ENCODE results near the gene SLC17A7.
"Not testable (repeated sequence)": the region's sequence is repeated elsewhere in the genome, so short reads cannot be mapped to it uniquely, and the experiment has no call there.

The SLC17A7 gene

DNA sequence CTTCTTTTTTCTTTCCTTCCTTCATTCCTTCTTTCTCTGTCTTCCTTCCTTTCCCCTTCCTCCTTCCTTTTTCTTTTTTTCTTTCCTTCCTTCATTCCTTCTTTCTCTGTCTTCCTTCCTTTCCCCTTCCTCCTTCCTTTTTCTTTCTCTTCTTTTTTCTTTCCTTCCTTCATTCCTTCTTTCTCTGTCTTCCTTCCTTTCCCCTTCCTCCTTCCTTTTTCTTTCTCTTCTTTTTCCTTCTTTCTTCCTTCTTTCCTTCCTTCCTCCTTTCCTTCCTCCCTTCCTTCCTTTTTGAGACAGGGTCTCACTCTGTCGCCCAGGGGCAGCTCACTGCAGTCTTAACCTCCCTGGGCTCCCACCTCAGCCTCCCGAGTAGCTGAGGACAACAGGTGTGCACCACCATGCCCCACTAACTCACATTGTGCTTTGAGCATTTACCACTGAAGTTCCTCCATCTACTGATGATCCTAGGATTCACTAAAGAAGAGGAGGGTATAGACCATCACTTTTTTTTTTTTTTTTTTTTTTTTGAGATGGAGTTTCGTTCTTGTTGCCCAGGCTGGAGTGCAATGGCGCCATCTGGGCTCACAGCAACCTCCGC is 2.9 kb upstream of the SLC17A7 start:
- DNase-seq (ENCODE audit: low read depth) = not testable (repeated sequence)

DNA sequence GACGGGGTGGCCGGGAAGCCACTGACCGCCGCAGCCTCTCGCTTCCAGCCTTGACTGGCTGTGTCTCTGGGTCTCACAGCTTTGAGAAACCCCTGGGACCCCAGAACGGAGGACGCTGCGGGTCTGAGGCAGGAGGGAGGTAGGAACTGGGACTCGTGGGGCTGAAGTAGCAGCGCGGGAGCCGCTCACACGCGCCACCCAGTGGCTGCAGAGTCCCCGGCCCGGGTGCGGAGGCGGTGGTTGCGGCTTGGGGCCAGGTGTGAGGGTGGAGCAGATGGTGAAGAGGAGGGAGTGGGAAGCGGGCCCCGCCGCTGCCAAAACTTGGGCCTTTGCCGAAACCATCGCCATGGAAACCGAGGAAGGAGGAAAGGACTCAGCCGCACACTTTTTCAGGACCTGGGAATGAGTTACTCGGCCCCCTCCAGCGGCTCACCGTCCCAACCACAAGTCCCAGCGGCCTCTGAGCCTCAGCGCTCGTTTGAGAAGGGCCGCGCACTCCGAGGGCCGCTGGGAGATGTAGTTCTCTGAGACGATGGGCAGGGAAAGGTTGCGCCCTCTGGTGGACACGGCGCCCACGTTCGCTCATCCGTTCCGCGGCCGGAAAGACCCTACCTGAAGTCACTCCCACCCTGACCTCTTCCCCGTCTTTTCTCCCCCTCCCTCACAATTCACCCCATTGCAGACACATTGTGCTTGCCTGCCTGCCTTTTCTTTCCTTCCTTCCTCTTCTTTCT is 2.2 kb upstream of the SLC17A7 start:
- peak; percentile 92 for DNase-seq (ENCODE audit: low read depth)

DNA sequence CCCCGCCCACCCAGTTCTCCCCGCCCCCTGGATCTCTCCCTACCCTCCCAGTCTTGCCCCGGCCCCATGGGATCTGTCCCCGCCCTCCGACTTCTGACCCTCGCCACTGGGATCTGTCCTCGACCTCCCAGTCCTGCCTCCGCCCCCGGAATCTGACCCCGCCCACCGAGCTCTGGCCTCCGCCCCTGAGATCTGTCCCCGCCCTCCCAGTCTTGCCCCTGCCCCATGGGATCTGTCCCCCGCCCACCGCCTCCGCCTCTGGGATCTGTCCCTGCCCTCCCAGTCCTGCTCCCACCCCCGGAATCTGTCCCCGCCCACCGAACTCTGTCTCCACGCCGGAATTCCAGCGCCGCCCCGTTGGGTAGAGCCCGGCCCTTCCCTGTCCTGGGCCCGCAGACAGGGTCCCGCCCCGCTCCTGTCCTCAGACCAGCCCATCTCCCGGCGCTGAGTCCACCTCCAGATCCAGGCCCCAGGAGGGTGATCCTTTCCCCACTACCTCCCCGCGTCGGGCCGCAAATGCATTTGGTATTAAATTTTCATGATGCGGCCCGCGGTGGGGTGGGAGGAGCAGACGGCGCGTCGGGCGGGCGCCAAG is 1.5 kb upstream of the SLC17A7 start:
- peak; percentile 88 for DNase-seq (ENCODE audit: low read depth)

DNA sequence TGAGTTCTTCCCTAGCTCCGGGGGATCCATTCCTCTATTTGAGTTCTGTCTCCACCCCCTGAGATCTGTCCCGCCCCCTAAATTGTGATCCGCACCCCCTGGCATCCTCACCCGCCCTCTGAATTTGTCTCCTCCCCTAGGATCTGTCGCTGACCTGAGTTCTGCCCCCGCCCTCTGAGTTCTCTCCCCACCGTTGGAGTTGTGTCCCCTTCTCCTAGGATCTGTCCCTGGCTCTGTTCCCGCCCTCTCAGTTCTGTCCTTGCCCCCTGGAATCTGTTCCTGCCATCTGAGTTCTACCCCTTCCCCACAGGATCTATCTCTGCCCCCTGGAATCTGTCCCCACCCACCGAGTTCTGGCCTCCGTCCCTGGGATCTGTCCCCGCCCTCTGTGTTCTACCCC is 1.0 kb upstream of the SLC17A7 start:
- no peak for DNase-seq (ENCODE audit: low read depth)

DNA sequence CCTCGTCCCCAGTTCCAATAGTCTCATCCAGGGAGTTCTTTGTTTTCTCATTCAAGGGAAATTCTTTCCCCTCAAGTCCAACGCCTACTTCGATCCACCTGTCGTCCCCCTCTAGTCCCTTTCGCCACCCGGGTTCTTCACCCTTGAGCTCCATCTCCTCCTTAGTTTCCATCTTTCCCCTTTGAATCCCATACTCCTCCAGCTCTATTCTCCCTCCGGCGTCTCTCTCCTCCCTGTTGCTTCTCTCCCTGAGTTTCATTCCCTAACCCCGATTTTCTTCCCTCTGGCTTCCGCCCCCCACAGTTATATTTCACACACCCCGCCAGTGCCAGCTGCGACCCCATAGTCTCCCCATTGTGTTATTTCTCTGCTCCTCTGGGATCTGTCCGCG is 628 bp upstream of the SLC17A7 start:
- no peak for DNase-seq (ENCODE audit: low read depth)

DNA sequence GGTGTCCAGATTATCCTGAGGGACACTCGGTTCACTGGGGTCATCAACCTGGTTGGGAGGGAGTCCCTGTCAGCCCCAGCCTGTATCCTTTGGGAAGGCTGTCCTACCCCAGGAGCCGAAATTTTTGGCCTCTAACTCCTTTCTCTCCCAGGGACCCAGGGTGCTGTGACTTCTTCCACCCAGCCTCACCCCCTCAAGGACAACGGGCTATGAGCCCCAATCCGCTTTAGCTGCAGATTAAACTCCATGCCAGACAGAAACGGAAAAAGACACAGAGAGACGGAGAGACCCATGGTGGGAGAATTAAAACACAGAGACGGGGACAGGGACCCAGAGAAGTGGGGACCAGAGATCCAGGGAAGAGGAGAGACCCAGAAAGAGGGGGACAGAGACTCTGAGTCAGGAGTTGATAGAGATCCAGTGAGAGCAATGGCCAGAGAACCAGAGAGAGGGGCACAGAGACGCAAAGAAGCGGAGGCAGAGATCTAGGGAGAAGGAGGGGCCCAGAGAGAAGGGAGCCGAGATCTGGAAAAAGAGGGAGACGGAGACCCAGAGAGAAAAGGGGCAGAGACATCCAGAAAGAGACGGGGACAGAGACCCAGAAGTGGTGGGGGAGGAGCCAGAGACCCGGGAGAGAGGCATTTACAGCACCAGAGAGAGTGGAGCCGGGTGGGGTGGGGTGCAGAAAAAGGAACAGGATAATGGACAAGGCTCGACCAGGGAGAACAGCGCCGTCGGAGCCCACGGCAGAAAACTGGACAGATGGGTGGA is 703 bp downstream of the SLC17A7 start:
- no peak for DNase-seq (ENCODE audit: low read depth)

DNA sequence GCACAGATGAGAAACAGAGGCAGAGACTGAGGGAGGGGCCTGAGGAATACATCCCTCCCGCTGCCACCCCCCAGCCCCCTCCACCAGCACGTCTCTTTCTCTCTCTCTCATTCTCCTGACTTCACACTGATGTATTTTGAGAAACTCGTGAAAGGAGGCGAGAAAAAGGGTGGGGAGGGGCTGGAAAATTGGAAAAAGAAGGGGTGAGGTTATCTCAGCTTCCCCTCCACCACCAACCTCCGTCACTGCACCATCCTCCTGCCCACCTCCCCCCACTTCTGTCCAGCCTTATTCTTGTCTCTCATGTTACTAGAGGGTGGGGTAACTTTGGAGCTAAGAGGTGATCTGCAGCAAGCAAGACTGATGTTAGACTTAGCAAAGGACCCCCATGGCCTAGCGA is 1.5 kb downstream of the SLC17A7 start:
- no peak for DNase-seq (ENCODE audit: low read depth)

DNA sequence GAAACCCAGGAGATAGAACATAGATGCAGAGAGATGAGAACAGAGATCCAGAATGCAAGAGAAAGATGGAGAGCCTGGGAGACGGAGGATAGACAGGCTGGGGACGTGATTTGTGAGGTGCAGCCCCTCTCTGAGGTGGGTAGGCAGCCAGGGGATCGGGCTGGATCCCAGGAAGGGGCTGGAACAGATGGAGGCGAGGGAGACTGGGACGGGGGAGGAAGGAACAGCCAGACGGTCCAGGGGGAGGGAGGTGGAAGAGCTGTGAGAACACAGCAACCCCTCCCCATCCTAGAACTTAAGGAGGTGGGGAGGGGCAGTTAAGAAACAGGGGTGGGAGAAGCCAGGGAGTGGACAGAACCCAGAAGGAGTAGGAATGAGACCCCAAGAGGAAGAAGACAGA is 3.1 kb downstream of the SLC17A7 start:
- DNase-seq (ENCODE audit: low read depth) = no peak

DNA sequence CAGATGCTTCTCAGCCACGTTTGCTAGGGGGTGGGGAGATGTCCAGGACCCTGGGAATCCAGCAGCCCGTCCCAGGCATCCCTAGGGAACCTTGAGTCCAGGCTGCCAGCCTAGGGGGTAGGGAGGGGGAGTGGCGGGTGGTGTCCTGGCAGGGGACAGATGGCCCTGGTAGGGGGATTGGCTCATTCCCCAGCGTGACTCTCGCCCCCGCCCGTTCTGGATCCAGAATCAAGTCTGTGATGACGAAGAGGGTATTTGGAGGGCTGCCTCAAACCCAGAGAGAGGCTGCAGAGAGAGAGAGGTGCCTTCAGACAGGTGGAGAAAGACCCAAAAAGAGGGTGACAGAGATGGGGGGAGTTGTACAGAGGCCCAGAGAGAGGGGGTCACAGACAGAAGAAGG is 4.1 kb downstream of the SLC17A7 start:
- no peak for DNase-seq (ENCODE audit: low read depth)

DNA sequence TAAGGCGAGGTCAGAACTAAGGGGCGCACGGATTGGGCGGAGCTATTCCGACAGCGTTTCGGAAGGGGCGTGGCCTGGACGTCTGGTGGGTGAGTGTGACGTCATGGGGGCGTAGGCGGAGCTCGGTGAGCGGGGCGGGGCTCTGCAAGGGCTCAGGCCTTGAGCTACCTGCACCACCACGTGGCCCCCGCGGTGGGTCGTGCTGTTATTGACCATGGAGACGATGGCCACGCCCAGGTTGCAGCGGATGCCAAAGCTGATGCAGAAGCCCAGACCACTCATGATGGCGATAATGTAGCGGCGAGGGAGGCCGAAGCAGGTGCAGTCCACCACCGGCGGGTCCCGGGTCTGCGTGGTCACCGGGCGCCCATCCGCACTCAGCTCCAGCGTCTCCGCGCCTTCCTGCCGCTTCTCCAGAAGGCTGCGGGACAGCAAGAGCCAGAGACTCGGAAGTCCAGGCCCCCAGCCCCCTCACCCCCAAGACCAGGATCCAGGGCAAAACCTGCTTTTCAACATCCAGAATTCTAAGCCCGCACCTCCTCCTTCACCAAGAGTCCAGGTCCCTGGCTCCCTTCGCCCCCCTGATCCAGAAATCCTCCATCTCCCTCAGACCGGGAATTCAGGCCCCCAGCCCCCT is 4.8 kb downstream of the SLC17A7 start:
- DNase-seq (ENCODE audit: low read depth) = no peak

DNA sequence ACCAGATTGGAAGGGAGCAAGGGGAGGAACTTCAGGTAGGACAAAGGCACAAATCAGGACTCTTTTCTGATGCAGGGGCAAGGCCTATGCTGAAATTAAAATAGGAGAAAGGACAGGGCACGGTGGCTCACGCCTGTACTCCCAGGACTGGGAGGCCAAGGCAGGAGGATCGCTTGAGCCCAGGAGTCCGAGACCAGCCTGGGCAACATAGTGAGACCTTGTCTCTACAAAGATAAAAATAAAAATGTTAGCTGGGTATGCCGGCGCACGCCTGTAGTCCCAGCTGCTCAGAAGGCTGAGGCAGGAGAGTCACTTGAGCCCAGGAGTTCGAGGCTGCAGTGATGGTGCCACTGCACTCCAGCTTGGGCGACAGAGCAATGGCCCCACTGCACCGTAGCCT is 5.7 kb downstream of the SLC17A7 start:
- DNase-seq (ENCODE audit: low read depth) = no peak

DNA sequence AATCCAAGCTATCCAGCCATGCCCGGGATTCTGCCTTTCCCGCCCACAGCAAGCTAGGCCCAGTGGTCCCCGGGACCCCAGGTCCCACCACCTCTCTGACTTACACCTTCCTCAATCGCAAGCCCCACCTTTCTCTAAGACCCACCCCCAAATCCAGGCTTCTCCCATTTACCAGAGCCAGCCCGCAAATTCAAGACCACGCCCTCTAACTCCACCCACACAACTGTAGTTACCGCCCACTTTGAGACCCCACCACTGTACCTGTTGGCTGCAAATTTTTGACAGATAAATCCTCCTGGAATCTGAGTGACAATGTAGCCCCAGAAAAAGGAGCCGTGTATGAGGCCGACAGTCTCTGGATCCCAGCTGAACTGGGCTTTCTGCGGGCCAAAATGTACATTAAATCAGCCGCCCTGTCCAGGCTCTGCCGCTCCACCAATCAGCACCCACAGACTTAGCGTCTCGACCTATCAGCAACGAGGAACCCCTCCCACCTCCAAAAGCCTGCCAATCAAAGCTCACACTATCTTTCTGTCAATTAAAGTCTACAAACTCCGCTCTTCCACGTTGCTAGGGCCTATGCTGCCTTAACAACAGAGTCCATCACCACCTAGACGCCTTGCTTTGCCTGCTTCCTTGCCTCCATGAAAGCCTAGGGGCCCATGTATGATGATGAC is 6.3 kb downstream of the SLC17A7 start:
- no peak for DNase-seq (ENCODE audit: low read depth)

DNA sequence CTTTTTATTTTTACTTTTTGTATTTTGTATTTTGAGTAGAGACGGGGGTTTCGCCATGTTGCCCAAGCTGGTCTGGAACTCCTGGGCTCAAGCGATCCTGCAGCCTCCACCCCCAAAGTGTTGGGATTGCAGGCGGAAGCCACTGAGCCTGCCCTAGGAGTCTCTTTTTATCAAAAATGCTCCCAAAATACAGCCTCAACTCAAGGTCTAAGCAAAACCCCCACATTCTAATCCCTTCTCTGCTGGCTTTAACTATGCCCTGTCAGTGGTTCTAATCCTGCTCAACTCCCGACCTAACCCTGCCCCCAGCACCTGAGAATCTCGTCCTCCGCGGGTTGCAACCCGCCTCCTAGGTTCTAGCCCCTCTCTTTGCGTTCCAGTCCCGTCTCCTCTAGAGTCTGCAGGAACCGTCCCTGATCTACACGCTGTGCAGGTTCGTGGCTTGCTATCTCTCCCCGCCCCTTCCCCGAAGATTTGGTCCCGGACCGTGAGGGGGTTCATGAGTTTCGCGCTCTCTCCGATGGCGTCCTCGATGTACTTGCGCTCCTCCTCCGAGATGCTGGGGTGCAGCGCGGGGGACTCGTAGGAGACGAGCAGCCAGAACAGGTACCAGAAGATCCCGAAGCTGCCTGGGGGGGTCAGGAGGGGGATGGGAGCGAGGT is 8.0 kb downstream of the SLC17A7 start:
- DNase-seq (ENCODE audit: low read depth) = no peak

DNA sequence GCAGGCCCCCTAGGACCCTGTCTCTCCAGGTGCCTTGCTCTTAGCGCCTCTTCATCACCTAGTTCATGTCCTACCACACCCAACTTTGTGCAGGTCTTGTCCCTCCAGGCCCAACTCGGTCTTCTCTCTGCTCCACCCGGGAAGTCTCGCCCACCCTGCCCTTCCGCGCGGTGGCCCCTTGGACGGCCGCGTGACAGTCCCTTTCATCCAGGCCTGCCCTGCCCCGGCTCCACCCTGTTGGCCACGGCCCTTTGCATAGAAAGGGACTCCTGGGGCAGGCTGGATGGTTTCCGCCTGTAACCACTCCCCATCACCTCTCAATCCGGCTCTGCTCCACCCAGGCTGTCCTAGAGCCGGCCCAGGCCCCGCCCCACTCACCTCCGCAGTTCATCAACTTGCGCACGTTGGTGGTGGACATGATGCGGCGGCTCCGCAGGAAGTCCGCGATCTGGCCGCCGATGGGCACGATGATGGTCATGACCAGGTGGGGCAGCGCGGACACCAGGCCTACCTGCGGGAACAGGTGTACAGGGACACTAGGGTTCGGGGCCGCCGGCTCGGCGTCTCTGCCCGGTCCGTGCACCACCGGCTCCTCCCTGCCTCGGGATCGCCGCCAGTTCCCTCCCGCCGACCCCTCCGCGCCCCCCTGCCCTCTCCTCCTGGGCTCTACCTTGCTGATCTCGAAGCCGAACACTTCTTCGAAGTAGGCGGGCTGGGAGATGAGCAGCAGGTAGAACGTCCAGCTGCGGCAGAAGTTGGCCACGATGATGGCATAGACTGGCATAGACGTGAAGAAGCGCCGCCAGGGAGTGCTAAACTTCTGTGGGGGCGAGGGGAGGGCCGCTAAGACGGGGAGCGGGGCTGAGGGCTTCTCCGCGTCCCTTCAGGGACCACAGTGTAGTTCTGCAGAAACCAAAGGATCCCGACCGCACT is 8.9 kb downstream of the SLC17A7 start:
- DNase-seq (ENCODE audit: low read depth) = no peak

DNA sequence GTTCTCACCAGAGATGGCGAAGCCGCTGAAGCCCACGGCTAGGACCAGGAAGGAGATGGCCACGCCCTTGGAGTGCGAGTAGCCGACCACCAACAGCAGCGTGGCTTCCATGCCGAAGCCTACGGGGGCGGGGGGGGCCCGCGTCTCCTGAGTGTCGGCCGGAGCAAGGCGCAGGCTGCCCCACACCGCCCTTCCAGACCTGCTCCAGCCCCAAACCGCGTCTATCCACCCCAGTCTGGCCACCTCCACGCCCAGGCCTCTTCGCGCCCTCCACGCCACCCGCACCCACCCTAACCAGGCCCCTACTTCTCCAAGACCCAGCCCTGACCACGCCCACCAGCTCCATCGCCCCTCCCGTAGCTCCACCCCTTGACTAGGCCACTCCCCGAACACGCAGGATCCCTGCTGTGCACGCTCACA is 10.0 kb downstream of the SLC17A7 start:
- no peak for DNase-seq (ENCODE audit: low read depth)

DNA sequence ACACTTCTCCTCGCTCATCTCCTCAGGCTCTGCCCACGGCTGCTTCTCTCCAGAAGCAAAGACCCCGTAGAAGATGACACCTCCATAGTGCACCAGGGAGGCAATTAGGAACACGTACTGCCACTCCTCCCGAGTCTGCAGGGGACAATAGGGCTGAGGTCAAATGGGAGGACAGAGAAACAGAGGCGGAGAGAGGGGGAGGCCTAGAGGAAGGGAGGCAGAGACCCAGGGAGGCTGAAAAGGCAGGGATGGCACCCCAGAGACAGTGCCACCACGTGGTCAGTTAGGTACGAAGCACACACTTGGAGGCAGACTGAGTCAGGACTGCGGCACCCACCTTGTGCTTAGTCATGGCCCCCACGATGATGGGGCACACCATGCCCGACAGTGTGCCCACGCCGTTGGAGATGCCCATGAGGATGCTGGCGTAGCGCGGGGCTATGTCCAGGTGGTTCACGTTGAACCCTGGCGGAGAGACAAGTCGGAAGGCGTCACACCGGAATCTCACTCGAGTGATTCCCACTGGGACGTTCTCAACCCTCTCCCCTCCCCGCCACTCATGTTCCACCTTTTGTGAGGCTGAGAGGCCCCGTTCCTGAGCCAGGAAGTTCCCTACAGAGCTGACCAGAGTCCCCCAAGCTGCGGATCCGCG is 10.5 kb downstream of the SLC17A7 start:
- no peak for DNase-seq (ENCODE audit: low read depth)

DNA sequence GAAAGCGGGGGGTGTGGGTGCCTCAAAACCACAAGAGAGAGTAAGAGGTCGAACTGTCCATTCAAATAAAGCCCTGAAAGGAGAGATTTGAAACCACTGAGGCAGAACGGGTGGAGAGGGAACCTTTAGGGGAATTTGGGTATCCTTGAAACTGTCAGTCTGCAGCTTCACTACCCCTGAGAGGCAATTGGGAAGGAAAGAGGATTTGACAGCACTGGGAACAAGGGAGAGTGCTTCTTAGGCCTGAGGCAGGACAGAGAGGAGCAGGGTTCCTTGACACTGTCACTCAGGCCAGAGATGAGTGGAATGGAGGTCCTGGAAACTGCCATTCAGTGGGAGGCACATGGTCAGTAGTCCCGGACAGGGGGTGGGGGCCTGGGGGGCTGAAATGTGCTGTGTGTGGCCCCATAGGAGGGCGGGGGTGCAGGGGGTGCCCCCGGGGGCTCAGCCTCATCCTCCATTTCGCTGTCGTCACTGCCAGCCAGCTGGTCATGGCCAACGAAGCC is 11.1 kb downstream of the SLC17A7 start:
- DNase-seq (ENCODE audit: low read depth) = no peak

DNA sequence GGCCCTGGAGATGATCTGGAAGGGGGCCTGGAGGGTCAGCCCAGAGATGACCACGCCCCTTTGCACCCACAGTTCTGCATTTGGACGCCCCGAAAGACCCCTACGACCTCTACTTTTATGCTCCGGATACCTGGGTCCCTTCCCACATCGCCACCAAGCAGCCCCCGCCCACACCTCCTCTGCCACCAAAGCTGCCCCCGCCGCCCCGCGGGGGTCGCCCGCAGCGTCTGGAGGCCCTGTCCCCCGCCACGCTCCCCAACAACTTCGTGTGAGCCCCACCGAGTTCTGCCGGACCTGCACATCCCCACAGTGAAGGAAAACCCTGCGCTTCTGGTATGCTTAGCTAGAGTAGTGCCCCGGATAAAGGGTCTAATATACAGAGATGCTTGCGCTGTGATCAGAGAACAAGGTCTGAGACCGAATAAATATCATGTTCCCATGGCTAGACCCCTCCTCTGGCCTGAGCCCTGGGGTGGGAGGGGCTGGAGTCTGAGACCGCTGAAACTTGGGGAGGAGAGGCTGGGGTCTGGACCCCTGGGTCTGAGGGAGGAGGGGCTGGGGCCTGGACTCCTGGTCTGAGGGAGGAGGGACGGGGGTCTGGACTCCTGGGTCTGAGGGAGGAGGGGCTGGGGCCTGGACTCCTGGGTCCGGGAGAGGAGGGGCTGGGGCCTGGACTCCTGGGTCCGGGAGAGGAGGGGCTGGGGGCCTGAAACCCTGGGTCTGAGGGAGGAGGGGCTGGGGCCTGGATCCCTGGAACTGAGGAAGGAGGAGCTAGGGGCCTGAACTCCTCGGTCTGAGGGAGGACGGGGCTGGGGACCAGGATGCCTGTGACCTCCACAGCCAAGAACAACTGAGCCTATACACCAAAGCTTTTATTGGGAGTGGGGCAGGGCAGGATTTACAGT is 12.5 kb downstream of the SLC17A7 start:
- no peak for DNase-seq (ENCODE audit: low read depth)

Measured in fibroblast of gingiva (primary cell).